Right lobe of liver (tissue), 6 donors: ENCODE results near the gene DOCK2. TPM values are rescaled to one million over a fixed set of nuclear protein-coding genes. Genes with fewer than 3 reads are reported as not detected.

Source experiments
- ATAC-seq, 4 donors: fragments of 200-7000 bp; cut with Tn5 transposase; one replicate each; pipeline ENCODE4 v1.9.1; 2020; ENCODE audit warnings: mild to moderate bottlenecking in 4 of 4, moderate library complexity in 4 of 4
- DNase-seq, 3 donors: peaks; one replicate each; pipeline ENCODE4 v3.0.0-alpha.2; 2020
- H3K27ac ChIP-seq, 3 donors: fragments of 200-600 bp; one replicate each; pipeline ENCODE4 v1.8.0; 2022
- H3K27me3 ChIP-seq, 2 donors: fragments of 200-600 bp; one replicate each; pipeline ENCODE4 v1.8.0; 2022
- H3K36me3 ChIP-seq, 4 donors: fragments of 200-600 bp; sonication (generic) in 1 of 4; one replicate each; pipeline versions ENCODE4 v1.5.1 to v1.8.0; 2017 to 2022; ENCODE audit warnings: control low read depth in 1 of 4
- H3K4me1 ChIP-seq, 4 donors: fragments of 200-600 bp; sonication (generic) in 1 of 4; one replicate each; pipeline versions ENCODE4 v1.5.1 to v1.8.0; 2017 to 2022; ENCODE audit warnings: control low read depth in 1 of 4
- H3K4me3 ChIP-seq, 3 donors: fragments of 200-600 bp; one replicate each; pipeline ENCODE4 v1.8.0; 2022
- H3K9me3 ChIP-seq, 4 donors: fragments of 200-600 bp; sonication (generic) in 1 of 4; one replicate each; pipeline versions ENCODE4 v1.5.1 to v1.8.0; 2017 to 2022; ENCODE audit warnings: control low read depth in 1 of 4
- POLR2A ChIP-seq: fragments of 450-650 bp; IDR thresholded peaks from one replicate; pipeline ENCODE4 v1.6.1; 2017; ENCODE audit warnings: antibody characterized with exemption, mild to moderate bottlenecking
- WGBS: methylation state at CpG from one replicate; pipeline ENCODE4 v1.1.6; 2018; ENCODE audit warnings: low coverage, low lambda C conversion rate; ENCODE audit not compliant: insufficient coverage; ENCODE audit errors: missing lambda C conversion rate; 5-methylcytosine and 5-hydroxymethylcytosine counted together
- intact Hi-C, 2 donors: fragments of 100-400 bp; cut with DNase I; formaldehyde crosslinking; loops; one replicate each; pipeline versions ENCODE4 v1.11.2 to v1.14.1; 2022
- total RNA-seq, 6 experiments: library from RNA; depleted of rRNA in 2 of 6; stranded (reverse); fragments of >200 nt in 2 of 6; fragmentation: NEBNext Ultra II Directional in 3 of 6; extraction: Animal tissue kit (Norgen Biotek cat#: 25700) in 3 of 6; gene quantifications; one replicate each; pipeline versions ENCODE4 v1.1.0 to v1.2.4, GENCODE V29; 2016 to 2023
- TF ChIP-seq, protein P1 (sequence below), 4 donors: fragments of 200-600 bp in 3 of 4; fragments of 450-650 bp in 1 of 4; IDR thresholded peaks; one replicate each; pipeline versions ENCODE4 v1.5.1 to v1.8.0; 2016 to 2022; ENCODE audit warnings: antibody characterized with exemption in 4 of 4, mild to moderate bottlenecking in 2 of 4
- donor health status: DM: no; HTN: yes; CAD: no.
- donor health status: DM: no; HTN: no; CAD: no.
- donor health status: DM: no; HTN: no; CAD: no.
- donor health status: DM: no; HTN: yes; CAD: no.
- donor health status: DM: no; HTN: yes; CAD: no.

The DOCK2 gene
- total RNA-seq, 6 experiments from 2014 or later: 5.0 to 14.5 (median 7.4) TPM

DNA sequence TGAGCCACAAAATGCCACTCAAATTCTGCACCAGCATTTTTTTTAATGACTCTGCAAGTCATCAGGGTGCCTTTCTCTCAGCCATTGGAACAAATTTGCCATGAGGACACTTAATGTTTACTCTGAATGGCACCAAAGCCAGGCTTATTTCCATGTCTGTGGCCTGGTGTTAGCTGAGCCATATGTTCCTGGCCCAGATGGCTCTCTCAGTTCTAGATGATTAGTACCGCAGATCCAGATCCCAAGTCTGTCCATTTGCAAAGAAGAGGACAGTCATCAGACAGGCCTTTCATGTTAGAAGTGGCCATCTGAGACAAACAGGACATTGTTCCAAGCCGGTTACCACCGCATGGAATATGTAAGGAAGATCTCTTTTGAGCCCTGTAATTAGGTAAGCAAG is 272.9 kb downstream of the DOCK2 start:
- intact Hi-C loops: no loop called here
- DNase-seq (no peak), ATAC-seq (no peak)
- no peak overlapping the region for H3K27ac ChIP-seq
- H3K9me3 ChIP-seq: no peaks in the 10 kb centered on the region
- 53% methylated on average over 2 of the region's 3 CpGs for WGBS
- no peaks in the 10 kb centered on the region for H3K27me3 ChIP-seq
- H3K4me3 ChIP-seq: no peak overlapping the region
- H3K4me1 ChIP-seq: no peaks in the 10 kb centered on the region
- no peak for TF ChIP-seq POLR2A
- TF ChIP-seq, protein P1, sequence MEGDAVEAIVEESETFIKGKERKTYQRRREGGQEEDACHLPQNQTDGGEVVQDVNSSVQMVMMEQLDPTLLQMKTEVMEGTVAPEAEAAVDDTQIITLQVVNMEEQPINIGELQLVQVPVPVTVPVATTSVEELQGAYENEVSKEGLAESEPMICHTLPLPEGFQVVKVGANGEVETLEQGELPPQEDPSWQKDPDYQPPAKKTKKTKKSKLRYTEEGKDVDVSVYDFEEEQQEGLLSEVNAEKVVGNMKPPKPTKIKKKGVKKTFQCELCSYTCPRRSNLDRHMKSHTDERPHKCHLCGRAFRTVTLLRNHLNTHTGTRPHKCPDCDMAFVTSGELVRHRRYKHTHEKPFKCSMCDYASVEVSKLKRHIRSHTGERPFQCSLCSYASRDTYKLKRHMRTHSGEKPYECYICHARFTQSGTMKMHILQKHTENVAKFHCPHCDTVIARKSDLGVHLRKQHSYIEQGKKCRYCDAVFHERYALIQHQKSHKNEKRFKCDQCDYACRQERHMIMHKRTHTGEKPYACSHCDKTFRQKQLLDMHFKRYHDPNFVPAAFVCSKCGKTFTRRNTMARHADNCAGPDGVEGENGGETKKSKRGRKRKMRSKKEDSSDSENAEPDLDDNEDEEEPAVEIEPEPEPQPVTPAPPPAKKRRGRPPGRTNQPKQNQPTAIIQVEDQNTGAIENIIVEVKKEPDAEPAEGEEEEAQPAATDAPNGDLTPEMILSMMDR (IDR thresholded peaks at IDR 0.05): no peak
- no peaks in the 10 kb centered on the region for H3K36me3 ChIP-seq

DNA sequence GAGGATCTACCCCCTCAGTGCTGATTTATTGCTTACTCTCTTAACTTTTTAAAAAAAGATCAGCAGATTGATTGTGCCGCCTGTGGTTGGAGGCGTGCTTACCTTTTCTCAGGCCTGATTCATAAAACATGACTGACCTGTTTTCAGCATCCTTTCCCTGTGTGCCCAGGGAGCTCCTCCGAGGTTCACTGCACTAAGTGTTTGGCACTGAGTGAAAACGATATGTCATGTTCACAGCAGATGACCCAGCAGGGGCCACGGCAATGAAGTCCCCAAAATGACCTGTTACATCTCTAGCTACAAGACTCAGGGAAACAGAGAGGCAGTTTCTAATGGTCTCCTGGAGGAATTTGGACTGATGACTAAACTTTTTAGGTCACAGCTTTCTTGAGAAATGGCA is 273.3 kb downstream of the DOCK2 start:
- TF ChIP-seq, protein P1 (IDR thresholded peaks at IDR 0.05): no peak
- TF ChIP-seq POLR2A: no peak
- no peak for ATAC-seq
- intact Hi-C loops: no loop called here
- Histone ChIP-seq H3K4me3 (no peak overlapping the region), H3K27me3 (no peaks in the 10 kb centered on the region), H3K36me3 (no peaks in the 10 kb centered on the region), H3K9me3 (no peaks in the 10 kb centered on the region), H3K4me1 (no peaks in the 10 kb centered on the region), H3K27ac (no peak overlapping the region)
- 54% methylated on average over 5 of the region's 5 CpGs for WGBS
- DNase-seq: no peak

DNA sequence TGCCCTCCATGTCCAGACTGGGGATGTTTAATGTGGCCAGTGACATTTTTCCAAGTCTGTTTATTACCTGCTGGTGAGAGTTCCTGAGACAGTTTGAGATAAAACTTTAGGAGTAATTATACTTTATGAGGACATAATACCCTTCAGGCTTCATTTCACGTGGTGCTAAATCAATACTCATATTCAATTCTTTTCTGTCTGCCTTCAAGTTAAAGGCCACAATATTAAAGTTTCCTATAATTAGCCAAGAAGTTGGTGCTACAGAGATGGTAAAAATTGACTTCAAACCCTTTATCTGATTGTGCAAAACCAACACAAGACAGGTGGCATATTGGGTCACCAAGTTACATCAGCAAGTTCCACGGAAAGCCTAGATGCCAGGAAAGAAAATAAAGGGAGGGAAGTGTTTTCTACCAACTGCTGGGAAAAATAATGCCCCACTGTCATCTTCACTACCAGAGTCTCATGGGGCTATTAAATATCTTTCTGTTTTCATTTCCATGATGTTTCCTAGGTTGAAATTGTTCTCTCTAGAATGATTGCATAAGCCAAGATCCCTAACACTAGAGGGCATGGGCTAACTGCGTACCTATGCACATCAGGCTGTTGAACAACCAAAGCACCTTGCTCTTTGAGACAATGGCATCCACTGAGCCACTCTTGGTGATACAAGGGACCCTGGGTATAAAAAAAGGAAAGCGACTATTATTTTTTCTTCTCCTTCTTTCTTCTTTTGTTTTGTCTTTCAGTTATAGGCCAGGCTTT is 274.6 kb downstream of the DOCK2 start:
- H3K27me3 ChIP-seq: no peaks in the 10 kb centered on the region
- 47% methylated on average over 4 of the region's 4 CpGs for WGBS
- H3K4me3 ChIP-seq: no peak overlapping the region
- no peak overlapping the region for H3K27ac ChIP-seq
- no peaks in the 10 kb centered on the region for H3K9me3 ChIP-seq
- no peaks in the 10 kb centered on the region for H3K4me1 ChIP-seq
- ATAC-seq: no peak
- H3K36me3 ChIP-seq: no peaks in the 10 kb centered on the region
- intact Hi-C loops: no loop called here
- DNase-seq: no peak
- TF ChIP-seq, protein P1 (IDR thresholded peaks at IDR 0.05): no peak
- TF ChIP-seq POLR2A: no peak

DNA sequence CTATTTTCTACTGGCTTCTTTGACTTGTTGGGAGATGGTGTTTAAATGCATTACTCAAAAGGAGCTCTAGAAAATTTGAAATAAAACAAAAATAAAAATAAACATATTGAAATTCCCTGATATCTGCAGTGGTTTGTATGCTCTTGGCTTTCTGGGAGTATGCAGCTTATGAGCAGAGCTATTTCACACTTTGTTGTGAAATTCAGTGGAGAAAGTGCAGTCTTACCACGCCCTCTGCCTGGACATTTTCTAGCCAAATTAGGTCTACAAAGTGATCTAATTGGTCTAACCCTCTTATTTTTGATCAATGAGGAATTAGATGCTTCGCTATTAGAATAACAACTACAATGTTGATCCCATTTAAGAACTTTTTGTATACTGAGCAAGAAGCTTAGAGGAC is 276.4 kb downstream of the DOCK2 start:
- intact Hi-C loops: no loop called here
- Histone ChIP-seq H3K9me3 (no peaks in the 10 kb centered on the region), H3K36me3 (no peaks in the 10 kb centered on the region), H3K27ac (no peak overlapping the region), H3K4me3 (no peak overlapping the region), H3K4me1 (no peaks in the 10 kb centered on the region), H3K27me3 (no peaks in the 10 kb centered on the region)
- ATAC-seq (no peak), DNase-seq (no peak)
- 45% methylated on average over 2 of the region's 2 CpGs for WGBS
- TF ChIP-seq POLR2A: no peak
- TF ChIP-seq, protein P1 (IDR thresholded peaks at IDR 0.05): no peak
